Measurements from ENCODE around the gene MBD5. TPM values are rescaled to one million over a fixed set of nuclear protein-coding genes. Genes with fewer than 3 reads are reported as not detected.
A peak's percentile ranks its signal among the peaks of the same experiment; 100 is the strongest.

The MBD5 gene
- total RNA-seq, 1 donor from 2014 or later, result 84.5 TPM

GRCh38 chr2:148517822-148518221, 496.9 kb downstream of the MBD5 start:
- DNase-seq (ENCODE audit: low spot score), result no peak

- no peak for DNase-seq (ENCODE audit: low spot score)
Measured at GRCh38 chr2:148519013-148519412, 498.1 kb downstream of the MBD5 start.

DNA sequence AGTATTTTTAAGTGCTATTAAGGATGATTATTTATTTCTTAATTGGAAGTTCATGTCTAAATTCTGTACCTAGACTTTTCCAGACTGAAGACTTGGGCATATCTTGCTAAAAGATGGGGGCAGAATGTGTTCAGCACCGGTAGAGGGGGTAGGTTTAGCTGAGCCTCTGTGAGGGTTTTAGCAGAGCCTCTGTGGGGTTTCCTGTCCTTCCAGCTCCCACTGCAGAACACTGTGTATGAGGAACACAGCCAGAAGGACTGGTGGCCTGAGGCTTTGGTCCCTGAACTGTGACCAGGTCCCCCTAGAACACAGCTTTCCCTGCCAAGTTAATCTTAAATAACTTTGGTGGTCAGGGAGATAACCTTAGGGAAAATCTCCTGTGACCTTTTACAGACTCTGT, 500.3 kb downstream of the MBD5 start:
- no peak for DNase-seq (ENCODE audit: low spot score)

- DNase-seq (ENCODE audit: low spot score), result no peak
Measured at GRCh38 chr2:148523315-148523714, 502.4 kb downstream of the MBD5 start.

GRCh38 chr2:148524519-148524919, 503.6 kb downstream of the MBD5 start:
- no peak for DNase-seq (ENCODE audit: low spot score)

GRCh38 chr2:148525130-148525529, 504.2 kb downstream of the MBD5 start:
- DNase-seq (ENCODE audit: low spot score), result no peak

DNA sequence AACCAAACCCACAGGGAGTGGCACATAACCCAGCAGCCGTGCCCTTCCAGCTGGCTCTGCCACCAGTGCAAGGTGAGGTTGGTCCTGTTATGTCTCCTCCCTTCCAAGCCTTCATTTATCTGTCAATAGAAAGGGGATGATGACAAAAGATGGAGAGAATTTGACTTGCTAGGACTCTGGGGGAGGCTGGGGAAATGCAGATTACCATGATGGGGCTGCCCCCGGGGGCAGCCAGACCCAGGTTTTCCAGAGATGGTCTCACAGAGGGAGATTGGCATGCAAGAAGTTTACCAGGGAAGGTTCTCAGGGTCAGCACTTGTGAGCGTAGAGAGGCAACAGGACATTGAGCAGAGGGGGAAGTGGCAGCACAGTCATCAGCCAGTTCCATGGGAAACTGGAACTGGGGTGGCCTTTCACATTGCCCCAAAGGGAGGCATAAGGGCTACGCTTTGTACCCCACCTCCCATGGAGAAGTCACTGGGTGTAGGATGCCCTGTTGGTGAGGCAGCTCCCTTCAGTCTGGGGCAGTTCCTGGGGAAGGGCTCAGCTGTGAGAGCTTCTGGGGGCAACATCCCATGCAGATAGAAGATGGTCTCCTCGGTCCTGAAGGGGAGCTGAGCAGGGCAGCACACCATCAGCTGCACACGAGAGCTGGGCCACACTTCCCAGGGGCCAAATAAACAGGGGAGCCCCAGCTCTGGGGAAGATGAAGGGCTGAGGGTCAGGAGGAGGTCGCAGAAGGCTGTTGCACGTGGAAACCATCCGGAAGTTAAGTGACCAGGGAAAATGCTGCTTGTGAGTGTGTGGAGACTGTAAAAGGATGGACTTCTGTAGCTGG, 505.8 kb downstream of the MBD5 start:
- DNase-seq (ENCODE audit: low spot score), result no peak

DNA sequence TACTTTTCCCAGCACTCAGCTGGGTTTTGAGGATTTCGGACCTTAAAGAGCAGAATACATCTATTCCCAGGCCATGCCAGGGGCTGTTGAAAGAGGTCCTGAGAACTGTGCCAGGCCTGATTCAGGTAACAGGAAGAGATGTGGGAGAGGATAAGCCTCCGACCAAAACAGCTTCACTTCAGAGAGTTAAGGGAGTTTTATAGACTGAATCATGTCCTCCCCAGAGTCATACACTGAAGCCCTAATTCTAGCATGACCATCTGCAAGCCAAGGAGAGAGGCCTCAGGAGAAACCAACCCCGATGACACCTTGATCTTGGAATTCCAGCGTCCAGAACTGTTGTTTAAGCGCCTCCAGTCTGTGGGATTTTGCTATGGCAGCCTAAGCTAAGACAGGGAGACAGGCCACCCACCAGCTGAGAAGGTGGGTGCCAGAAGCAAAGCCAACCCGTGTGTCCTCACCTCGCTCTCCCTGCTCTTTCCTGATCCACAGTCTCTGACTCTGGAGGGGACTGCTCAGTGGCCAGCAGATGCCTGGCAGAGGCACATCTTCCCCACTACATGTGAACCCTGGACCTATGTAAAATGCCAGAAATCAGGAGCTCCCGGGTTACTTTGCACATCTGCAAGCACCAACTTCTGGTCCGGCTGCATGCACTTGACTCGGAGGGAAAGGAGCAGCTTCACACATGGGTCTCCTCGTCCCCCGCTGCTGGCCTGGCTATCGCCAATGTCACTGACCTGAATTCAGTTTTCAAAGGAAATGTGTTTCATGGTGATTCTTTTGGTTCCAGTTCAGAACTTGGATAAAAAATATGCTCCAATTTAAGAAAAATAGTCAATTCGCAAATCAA, 506.8 kb downstream of the MBD5 start:
- DNase-seq (ENCODE audit: low spot score), result no peak

DNA sequence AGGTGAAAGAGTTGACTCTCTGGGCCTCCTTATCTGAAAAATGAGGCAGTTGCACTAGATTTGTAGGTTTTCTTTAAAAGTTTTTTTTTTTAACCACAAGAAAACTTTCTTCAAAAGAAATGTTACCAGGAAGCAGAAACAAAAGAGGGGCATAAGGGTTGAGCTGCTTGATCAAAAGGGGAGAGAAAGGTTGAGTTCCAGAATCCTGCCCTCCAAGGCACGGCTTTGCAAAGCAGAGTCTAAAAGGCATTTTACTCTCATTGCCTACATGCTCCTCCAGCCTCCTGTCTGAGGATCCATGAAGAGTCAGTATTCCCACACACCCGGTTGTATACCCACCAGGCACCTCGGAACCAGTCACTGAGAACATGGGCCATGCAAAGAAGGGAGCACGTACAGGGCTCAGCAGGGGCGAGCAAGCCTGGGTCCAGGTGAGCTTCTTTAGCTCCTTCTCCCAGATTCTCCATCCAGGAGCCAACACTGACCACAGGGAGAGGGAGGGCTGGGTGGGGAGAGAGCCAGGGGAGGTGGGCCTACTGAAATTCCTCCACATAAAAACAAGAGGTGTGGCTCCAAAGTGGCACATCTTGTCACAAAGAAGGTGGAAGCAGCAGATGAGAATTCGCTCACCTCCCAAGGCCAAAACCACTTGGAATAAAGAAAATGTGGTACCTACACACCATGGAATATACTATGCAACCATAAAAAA, 507.6 kb downstream of the MBD5 start:
- no peak for DNase-seq (ENCODE audit: low spot score)

GRCh38 chr2:148529745-148530144, 508.9 kb downstream of the MBD5 start:
- no peak for DNase-seq (ENCODE audit: low spot score)

- no peak for DNase-seq (ENCODE audit: low spot score)
Measured at GRCh38 chr2:148530350-148530749, 509.5 kb downstream of the MBD5 start.

DNA sequence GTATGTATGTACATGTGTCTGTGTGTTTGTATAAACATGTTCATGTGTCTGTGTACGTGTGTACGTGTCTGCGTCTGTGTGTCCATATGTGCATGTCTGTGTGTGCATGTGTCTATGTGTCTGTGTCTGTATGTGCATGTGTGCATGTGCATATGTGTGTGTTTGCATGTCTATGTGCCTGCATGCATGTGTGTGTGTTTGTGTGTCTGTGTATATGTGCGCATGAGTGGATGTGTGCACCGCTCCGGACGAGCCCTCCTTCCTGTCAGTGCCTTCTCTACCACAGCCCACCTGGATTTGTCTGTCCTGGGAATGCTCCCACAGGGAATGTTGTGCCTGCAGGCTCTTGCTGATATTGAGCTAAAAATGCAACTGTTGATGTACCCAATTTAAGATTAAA, 510.3 kb downstream of the MBD5 start:
- no peak for DNase-seq (ENCODE audit: low spot score)

DNA sequence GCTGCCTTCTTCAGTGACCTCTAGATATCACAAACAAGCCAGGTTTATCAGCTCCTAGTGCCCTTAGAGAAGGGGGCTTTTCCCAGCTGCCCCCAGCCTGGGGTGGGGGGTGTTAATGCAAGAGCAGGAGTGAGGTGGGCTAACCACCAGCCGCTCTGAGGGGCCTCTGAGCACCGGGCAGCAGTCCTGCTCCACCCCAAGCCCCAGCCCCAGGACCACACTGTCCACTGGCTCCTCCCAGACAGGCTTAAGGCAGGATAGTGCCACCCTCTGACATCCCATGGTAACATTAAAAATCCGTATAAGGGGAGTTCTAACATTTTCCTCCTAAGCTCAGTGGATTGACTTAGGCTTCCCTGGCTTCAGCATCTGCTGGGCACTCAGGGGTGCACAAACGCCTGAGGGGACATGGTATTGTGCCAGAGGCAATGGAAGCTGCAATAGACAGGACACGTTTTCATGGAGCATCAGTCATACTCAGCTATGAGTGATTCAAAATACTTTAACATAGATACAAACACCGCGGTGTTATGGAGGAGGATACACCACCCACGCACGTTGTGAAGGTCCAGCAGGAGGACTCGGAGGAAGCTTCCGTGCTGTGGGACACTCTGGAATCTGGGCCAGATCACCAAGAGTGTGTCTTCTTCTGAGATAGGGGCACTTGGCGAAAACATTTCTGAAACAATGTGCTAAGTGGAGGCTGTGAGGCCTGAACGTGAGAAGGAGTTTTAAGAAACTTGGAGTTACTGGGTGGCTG, 511.0 kb downstream of the MBD5 start:
- no peak for DNase-seq (ENCODE audit: low spot score)

GRCh38 chr2:148533004-148533403, 512.1 kb downstream of the MBD5 start:
- no peak for DNase-seq (ENCODE audit: low spot score)

DNA sequence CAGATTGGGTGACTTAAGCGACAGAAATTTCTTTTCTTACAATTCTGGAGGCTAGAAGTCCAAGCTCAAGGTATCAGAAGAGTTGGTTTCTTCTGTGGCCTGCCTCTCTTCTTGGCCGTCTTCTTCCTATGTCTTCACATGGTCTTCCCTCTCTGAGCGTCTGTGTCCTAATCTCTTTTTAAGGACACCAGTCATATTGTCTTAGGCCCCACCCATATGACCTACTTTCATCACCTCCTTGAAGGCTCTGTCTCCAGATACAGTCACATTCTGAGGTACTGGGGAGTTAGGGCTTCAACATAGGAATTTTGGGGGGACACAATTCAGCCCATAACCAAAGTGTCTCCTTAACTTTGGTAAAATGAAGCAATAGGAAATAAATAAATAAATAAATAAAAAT, 512.8 kb downstream of the MBD5 start:
- DNase-seq (ENCODE audit: low spot score), result no peak

DNA sequence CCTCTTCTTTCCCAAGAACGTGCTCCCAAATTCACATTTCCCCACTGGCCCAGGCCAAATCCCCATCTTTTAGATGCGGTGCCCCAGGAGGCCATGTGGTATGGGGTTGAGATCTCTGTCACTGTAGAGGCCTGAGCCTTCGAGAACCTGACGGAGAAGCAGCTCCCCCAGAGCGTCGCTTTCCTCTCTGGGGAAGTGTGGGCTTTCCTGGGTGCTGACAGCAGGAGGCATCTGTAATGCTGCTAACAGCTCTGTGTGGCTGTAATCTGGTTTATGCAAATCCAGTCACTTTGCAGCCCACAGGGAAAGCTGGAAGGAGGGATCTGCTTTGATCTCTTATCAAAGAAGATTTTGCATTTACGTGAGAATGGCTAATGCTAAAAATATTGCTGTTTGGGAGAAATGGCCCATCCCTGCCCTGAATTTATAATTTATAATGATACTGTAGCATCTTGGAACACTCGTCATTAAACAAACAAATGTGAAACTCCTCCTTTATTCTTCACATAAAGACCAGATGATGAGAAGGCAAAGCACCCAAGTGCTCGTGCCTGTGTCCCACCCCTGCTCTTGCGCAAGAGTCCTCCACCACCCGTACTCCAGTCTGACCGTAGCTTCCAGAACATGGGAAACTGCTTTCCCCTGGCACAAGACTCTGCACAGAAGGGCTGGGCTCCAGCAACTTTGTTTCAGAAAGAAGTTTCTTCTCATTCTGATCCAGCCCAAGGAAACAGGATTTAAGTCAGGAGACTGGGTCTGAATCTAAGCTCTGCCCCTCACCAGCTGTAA, 513.7 kb downstream of the MBD5 start:
- peak; percentile 78 for DNase-seq (ENCODE audit: low spot score)

GRCh38 chr2:148538375-148538774, 517.5 kb downstream of the MBD5 start:
- DNase-seq (ENCODE audit: low spot score), result no peak

GRCh38 chr2:148540022-148540421, 519.1 kb downstream of the MBD5 start:
- no peak for DNase-seq (ENCODE audit: low spot score)

DNA sequence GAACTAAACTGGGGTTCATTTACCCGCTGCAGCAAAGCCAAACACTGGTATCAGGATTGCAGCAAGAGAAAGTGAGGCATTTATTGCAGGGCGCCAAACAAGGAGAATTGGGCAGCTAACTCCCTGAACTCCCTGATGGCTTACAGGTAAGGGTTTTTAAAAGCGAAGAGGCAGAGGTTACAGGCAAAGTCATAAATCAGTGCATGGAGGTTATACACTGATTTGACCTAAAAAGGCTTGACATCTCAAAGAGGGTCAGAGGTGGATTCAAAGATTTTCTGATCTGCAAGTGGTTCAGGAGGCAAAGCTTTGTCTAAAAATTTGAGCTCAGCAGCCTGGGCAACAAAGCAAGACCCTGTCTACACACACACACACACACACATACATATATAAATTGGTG, 520.9 kb downstream of the MBD5 start:
- no peak for DNase-seq (ENCODE audit: low spot score)

- DNase-seq (ENCODE audit: low spot score), result no peak
Measured at GRCh38 chr2:148542614-148543013, 521.7 kb downstream of the MBD5 start.
